Trophoblast cell (in vitro differentiated cells and primary cell): ENCODE data around the gene UPK1B.
A peak's percentile ranks its signal among the peaks of the same experiment; 100 is the strongest.

Source experiments
- DNase-seq, 2 donors: peaks; one replicate each; pipeline ENCODE4 v3.0.0-alpha.2; 2016
- H2AFZ ChIP-seq: 2 replicates; pipeline ENCODE4 v1.6.1; 2013; ENCODE audit warnings: low read length, moderate library complexity, mild to moderate bottlenecking; ENCODE audit not compliant: insufficient read depth, poor library complexity
- H2AK5ac ChIP-seq: 2 replicates; pipeline ENCODE4 v1.6.1; 2013; ENCODE audit warnings: mild to moderate bottlenecking, low read length
- H2BK120ac ChIP-seq: 2 replicates; pipeline ENCODE4 v1.6.1; 2013; ENCODE audit warnings: low read length, mild to moderate bottlenecking, moderate library complexity; ENCODE audit not compliant: insufficient read depth, poor library complexity
- H2BK12ac ChIP-seq: 2 replicates; pipeline ENCODE4 v1.6.1; 2013; ENCODE audit warnings: mild to moderate bottlenecking, low read length, moderate library complexity
- H2BK5ac ChIP-seq: 2 replicates; pipeline ENCODE4 v1.6.1; 2013; ENCODE audit warnings: low read length, low read depth, moderate library complexity, mild to moderate bottlenecking; ENCODE audit not compliant: poor library complexity
- H3K14ac ChIP-seq: 2 replicates; pipeline ENCODE4 v1.6.1; 2013; ENCODE audit warnings: mild to moderate bottlenecking, low read length
- H3K18ac ChIP-seq: 2 replicates; pipeline ENCODE4 v1.6.1; 2013; ENCODE audit warnings: mild to moderate bottlenecking, low read length
- H3K23ac ChIP-seq: 2 replicates; pipeline ENCODE4 v1.6.1; 2013; ENCODE audit warnings: low read length
- H3K27ac ChIP-seq: 2 replicates; pipeline ENCODE4 v1.5.1; 2013; ENCODE audit warnings: low read depth, mild to moderate bottlenecking, inconsistent platforms, low read length, moderate library complexity
- H3K27me3 ChIP-seq: 2 replicates; pipeline ENCODE4 v1.6.1; 2013; ENCODE audit warnings: inconsistent platforms, mild to moderate bottlenecking, low read length, moderate library complexity; ENCODE audit not compliant: insufficient read depth
- H3K36me3 ChIP-seq, 2 experiments: 1 replicate in 1 of 2; 2 replicates in 1 of 2; pipeline ENCODE4 v1.6.1; 2013; ENCODE audit warnings: low read length in 2 of 2, mild to moderate bottlenecking in 2 of 2, moderate library complexity in 1 of 2; ENCODE audit not compliant: insufficient read depth in 2 of 2, control insufficient read depth in 1 of 2
- H3K4ac ChIP-seq: 2 replicates; pipeline ENCODE4 v1.6.1; 2013; ENCODE audit warnings: low read depth, mild to moderate bottlenecking, low read length, moderate library complexity
- H3K4me1 ChIP-seq, 2 experiments: 1 replicate in 1 of 2; 2 replicates in 1 of 2; pipeline ENCODE4 v1.6.1; 2013; ENCODE audit warnings: low read length in 2 of 2, mild to moderate bottlenecking in 2 of 2, moderate library complexity in 1 of 2; ENCODE audit not compliant: insufficient read depth in 2 of 2, control insufficient read depth in 1 of 2
- H3K4me2 ChIP-seq: 2 replicates; pipeline ENCODE4 v1.6.1; 2013; ENCODE audit warnings: inconsistent platforms, mild to moderate bottlenecking, low read length, moderate library complexity
- H3K4me3 ChIP-seq: 2 replicates; pipeline ENCODE4 v1.5.1; 2013; ENCODE audit warnings: mild to moderate bottlenecking, low read depth, low read length, inconsistent platforms
- H3K79me1 ChIP-seq: one replicate; pipeline ENCODE4 v1.6.1; 2013; ENCODE audit warnings: low read length
- H3K79me2 ChIP-seq: 2 replicates; pipeline ENCODE4 v1.6.1; 2013; ENCODE audit warnings: low read length, mild to moderate bottlenecking; ENCODE audit not compliant: control insufficient read depth, insufficient read depth, poor library complexity
- H3K9ac ChIP-seq: 2 replicates; pipeline ENCODE4 v1.6.1; 2013; ENCODE audit warnings: mild to moderate bottlenecking, low read length
- H3K9me3 ChIP-seq: 2 replicates; pipeline ENCODE4 v1.6.1; 2013; ENCODE audit warnings: low read depth, mild to moderate bottlenecking, control low read depth, inconsistent platforms, low read length; ENCODE audit not compliant: insufficient read depth
- H4K12ac ChIP-seq: 2 replicates; pipeline ENCODE4 v1.6.1; 2013; ENCODE audit warnings: low read depth, mild to moderate bottlenecking, low read length, moderate library complexity
- H4K8ac ChIP-seq: 2 replicates; pipeline ENCODE4 v1.6.1; 2013; ENCODE audit warnings: low read depth, mild to moderate bottlenecking, low read length, moderate library complexity
- H4K91ac ChIP-seq: one replicate; pipeline ENCODE4 v1.6.1; 2013; ENCODE audit warnings: low read depth, mild to moderate bottlenecking, low read length, moderate library complexity
- WGBS: extraction: QIAGEN DNeasy Blood & Tissue Kit; methylation state at CpG from one replicate; pipeline ENCODE4 v1.1.7; 2013; ENCODE audit warnings: missing lambda C conversion rate; ENCODE audit not compliant: insufficient read length, insufficient coverage; ENCODE audit errors: extremely low coverage; 5-methylcytosine and 5-hydroxymethylcytosine counted together

UPK1B gene

GRCh38 chr3:119227070-119227850 is 53.9 kb downstream of the UPK1B start:
- no peaks in the 10 kb centered on the region for H3K9me3 ChIP-seq
- no peaks in the 10 kb centered on the region for H3K27me3 ChIP-seq
- H3K79me1 ChIP-seq, result no peaks in the 10 kb centered on the region
- H2BK12ac ChIP-seq, result no peak overlapping the region
- H3K36me3 ChIP-seq, result peaks cover 19 to 47% of the 10 kb centered on the region in 2 experiments
- DNase-seq, result no peak
- H3K79me2 ChIP-seq, result no peaks in the 10 kb centered on the region
- H3K9ac ChIP-seq, result no peak overlapping the region
- no peak overlapping the region for H2AFZ ChIP-seq
- peak overlapping the region; percentile 9 for H3K18ac ChIP-seq
- H2AK5ac ChIP-seq, result no peak overlapping the region
- H3K4me2 ChIP-seq, result no peak overlapping the region
- H2BK5ac ChIP-seq, result no peak overlapping the region
- peaks cover 0 to 2% of the 10 kb centered on the region in 2 experiments for H3K4me1 ChIP-seq
- H3K4me3 ChIP-seq, result no peak overlapping the region
- no peak overlapping the region for H3K23ac ChIP-seq
- no peak overlapping the region for H3K14ac ChIP-seq
- WGBS, result no CpG with 5 or more reads among the region's 6 CpGs
- no peak overlapping the region for H3K27ac ChIP-seq
- no peak overlapping the region for H2BK120ac ChIP-seq
- H4K8ac ChIP-seq, result no peak overlapping the region
- no peak overlapping the region for H4K12ac ChIP-seq
- H4K91ac ChIP-seq, result no peak overlapping the region
- H3K4ac ChIP-seq, result no peak overlapping the region

GRCh38 chr3:119228373-119229145 is 55.2 kb downstream of the UPK1B start:
- Histone ChIP-seq H3K4me1 (no peaks in the 10 kb centered on the region), H2BK5ac (no peak overlapping the region), H3K79me1 (no peaks in the 10 kb centered on the region), H3K18ac (no peak overlapping the region), H4K12ac (no peak overlapping the region), H3K14ac (no peak overlapping the region), H4K91ac (no peak overlapping the region), H3K79me2 (no peaks in the 10 kb centered on the region), H2BK12ac (no peak overlapping the region), H3K27me3 (no peaks in the 10 kb centered on the region), H3K4me2 (no peak overlapping the region), H3K9me3 (no peaks in the 10 kb centered on the region), H2AK5ac (no peak overlapping the region), H3K9ac (no peak overlapping the region), H3K4ac (no peak overlapping the region), H4K8ac (no peak overlapping the region), H2AFZ (no peak overlapping the region), H3K23ac (no peak overlapping the region), H2BK120ac (no peak overlapping the region), H3K27ac (no peak overlapping the region), H3K4me3 (no peak overlapping the region), H3K36me3 (peaks cover 13 to 40% of the 10 kb centered on the region in 2 experiments)
- WGBS, result no CpG with 5 or more reads among the region's 2 CpGs
- DNase-seq, result peak; percentile 81 to 82

DNA sequence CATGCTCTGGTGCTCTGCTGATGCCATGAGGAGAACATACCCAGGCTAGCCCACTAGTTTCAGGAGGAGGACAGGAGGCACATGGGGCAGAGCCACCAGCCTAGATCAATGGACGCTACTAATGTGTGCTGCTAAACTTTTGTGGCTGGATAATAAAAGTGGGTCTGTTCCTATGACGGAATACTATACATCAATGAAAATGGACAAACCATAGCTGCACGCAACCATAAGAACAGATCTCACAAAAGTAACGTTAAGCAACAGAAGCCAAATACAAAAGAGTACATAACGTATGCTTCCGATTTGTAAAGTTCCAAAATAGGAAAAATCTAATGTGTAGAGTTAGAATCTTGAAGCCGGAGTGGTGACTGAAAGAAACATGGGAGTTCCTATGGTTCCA is 55.8 kb downstream of the UPK1B start:
- no peak overlapping the region for H4K91ac ChIP-seq
- H3K4me3 ChIP-seq, result no peak overlapping the region
- no peak overlapping the region for H4K8ac ChIP-seq
- no peak overlapping the region for H3K18ac ChIP-seq
- no peak overlapping the region for H3K9ac ChIP-seq
- no peak overlapping the region for H2BK5ac ChIP-seq
- no peaks in the 10 kb centered on the region for H3K4me1 ChIP-seq
- H2BK120ac ChIP-seq, result no peak overlapping the region
- H4K12ac ChIP-seq, result no peak overlapping the region
- DNase-seq, result no peak
- no peak overlapping the region for H3K4ac ChIP-seq
- H3K79me1 ChIP-seq, result no peaks in the 10 kb centered on the region
- H2AFZ ChIP-seq, result no peak overlapping the region
- no peaks in the 10 kb centered on the region for H3K9me3 ChIP-seq
- H2BK12ac ChIP-seq, result no peak overlapping the region
- H2AK5ac ChIP-seq, result no peak overlapping the region
- no CpG with 5 or more reads among the region's 7 CpGs for WGBS
- H3K27me3 ChIP-seq, result no peaks in the 10 kb centered on the region
- peaks cover 13 to 36% of the 10 kb centered on the region in 2 experiments for H3K36me3 ChIP-seq
- H3K14ac ChIP-seq, result no peak overlapping the region
- no peak overlapping the region for H3K4me2 ChIP-seq
- no peaks in the 10 kb centered on the region for H3K79me2 ChIP-seq
- no peak overlapping the region for H3K23ac ChIP-seq
- H3K27ac ChIP-seq, result no peak overlapping the region

GRCh38 chr3:119230071-119230470 is 56.7 kb downstream of the UPK1B start:
- Histone ChIP-seq H3K79me2 (no peaks in the 10 kb centered on the region), H3K4ac (no peak overlapping the region), H2AK5ac (no peak overlapping the region), H2BK12ac (no peak overlapping the region), H3K4me2 (no peak overlapping the region), H3K27ac (no peak overlapping the region), H3K4me3 (no peak overlapping the region), H2BK120ac (no peak overlapping the region), H3K4me1 (no peaks in the 10 kb centered on the region), H3K27me3 (no peaks in the 10 kb centered on the region), H4K12ac (no peak overlapping the region), H4K91ac (no peak overlapping the region), H2BK5ac (no peak overlapping the region), H3K18ac (no peak overlapping the region), H3K79me1 (no peaks in the 10 kb centered on the region), H4K8ac (no peak overlapping the region), H3K36me3 (peaks cover 14 to 36% of the 10 kb centered on the region in 2 experiments), H3K9ac (no peak overlapping the region), H2AFZ (no peak overlapping the region), H3K9me3 (no peaks in the 10 kb centered on the region), H3K14ac (no peak overlapping the region), H3K23ac (no peak overlapping the region)
- WGBS, result no CpG with 5 or more reads among the region's 7 CpGs
- no peak for DNase-seq
